Adipocyte (in vitro differentiated cells): ENCODE data around the gene LURAP1L.

Experiments
- DNase-seq: peaks from one replicate; pipeline ENCODE4 v3.0.0-alpha.2; 2015; ENCODE audit warnings: low read depth
- H3K27me3 ChIP-seq: replicated peaks from 2 replicates; pipeline ENCODE4 v1.7.0; 2013; ENCODE audit warnings: mild to moderate bottlenecking, low read length, moderate library complexity; ENCODE audit not compliant: control insufficient read depth, insufficient read depth
- H3K36me3 ChIP-seq: 2 replicates; pipeline ENCODE4 v1.7.0; 2013; ENCODE audit warnings: low read length, mild to moderate bottlenecking, moderate library complexity; ENCODE audit not compliant: control insufficient read depth, insufficient read depth, severe bottlenecking
- H3K4me1 ChIP-seq: 2 replicates; pipeline ENCODE4 v1.7.0; 2013; ENCODE audit warnings: mild to moderate bottlenecking, low read length, moderate library complexity; ENCODE audit not compliant: control insufficient read depth, insufficient read depth
- H3K4me3 ChIP-seq: 2 replicates; pipeline ENCODE4 v1.7.0; 2013; ENCODE audit warnings: mild to moderate bottlenecking, low read length, moderate library complexity
- H3K9ac ChIP-seq: 2 replicates; pipeline ENCODE4 v1.7.0; 2013; ENCODE audit warnings: mild to moderate bottlenecking, low read length, moderate library complexity
- H3K9me3 ChIP-seq: 2 replicates; pipeline ENCODE4 v1.7.0; 2013; ENCODE audit warnings: mild to moderate bottlenecking, low read length, moderate library complexity; ENCODE audit not compliant: control insufficient read depth

Gene LURAP1L

GRCh38 chr9:12796601-12797000 lies 21.8 kb downstream of the LURAP1L start:
- H3K4me1 ChIP-seq = peaks cover 46% of the 10 kb centered on the region
- no peak for DNase-seq
- H3K27me3 ChIP-seq = no peaks in the 10 kb centered on the region
- no peaks in the 10 kb centered on the region for H3K9me3 ChIP-seq
- no peak overlapping the region for H3K4me3 ChIP-seq
- H3K9ac ChIP-seq = no peak overlapping the region
- H3K36me3 ChIP-seq = no peaks in the 10 kb centered on the region

GRCh38 chr9:12797037-12797436 lies 22.2 kb downstream of the LURAP1L start:
- Histone ChIP-seq H3K4me1 (peaks cover 46% of the 10 kb centered on the region), H3K36me3 (no peaks in the 10 kb centered on the region), H3K27me3 (no peaks in the 10 kb centered on the region), H3K9ac (no peak overlapping the region), H3K9me3 (no peaks in the 10 kb centered on the region), H3K4me3 (no peak overlapping the region)
- DNase-seq = no peak

GRCh38 chr9:12798066-12798770 lies 23.4 kb downstream of the LURAP1L start:
- no peak for DNase-seq
- Histone ChIP-seq H3K4me1 (peaks cover 41% of the 10 kb centered on the region), H3K27me3 (no peaks in the 10 kb centered on the region), H3K4me3 (no peak overlapping the region), H3K9me3 (no peaks in the 10 kb centered on the region), H3K9ac (no peak overlapping the region), H3K36me3 (no peaks in the 10 kb centered on the region)

- Histone ChIP-seq H3K9me3 (no peaks in the 10 kb centered on the region), H3K9ac (no peak overlapping the region), H3K27me3 (no peaks in the 10 kb centered on the region), H3K36me3 (no peaks in the 10 kb centered on the region), H3K4me3 (no peak overlapping the region), H3K4me1 (peaks cover 18% of the 10 kb centered on the region)
- no peak for DNase-seq
Observed at GRCh38 chr9:12801187-12801586, 26.4 kb downstream of the LURAP1L start.

- Histone ChIP-seq H3K9me3 (no peaks in the 10 kb centered on the region), H3K36me3 (no peaks in the 10 kb centered on the region)
- DNase-seq = no peak
Observed at GRCh38 chr9:12801663-12802062, 26.8 kb downstream of the LURAP1L start.

GRCh38 chr9:12802093-12802492 lies 27.3 kb downstream of the LURAP1L start:
- H3K4me3 ChIP-seq = no peak overlapping the region
- no peak overlapping the region for H3K9ac ChIP-seq
- no peaks in the 10 kb centered on the region for H3K36me3 ChIP-seq
- no peak for DNase-seq
- H3K27me3 ChIP-seq = no peaks in the 10 kb centered on the region
- H3K9me3 ChIP-seq = no peaks in the 10 kb centered on the region
- peaks cover 9% of the 10 kb centered on the region for H3K4me1 ChIP-seq

More at GRCh38 chr9:12801663-12802062, 26.8 kb downstream of the LURAP1L start:
- Histone ChIP-seq H3K4me1 (peaks cover 14% of the 10 kb centered on the region), H3K4me3 (no peak overlapping the region), H3K27me3 (no peaks in the 10 kb centered on the region), H3K9ac (no peak overlapping the region)

GRCh38 chr9:12808569-12808968 lies 33.7 kb downstream of the LURAP1L start:
- Histone ChIP-seq H3K9ac (no peak overlapping the region), H3K36me3 (peaks cover 16% of the 10 kb centered on the region), H3K9me3 (peaks cover 3% of the 10 kb centered on the region), H3K4me1 (peaks cover 14% of the 10 kb centered on the region), H3K27me3 (no peaks in the 10 kb centered on the region), H3K4me3 (no peak overlapping the region)
- DNase-seq = no peak

- no peak overlapping the region for H3K4me3 ChIP-seq
- DNase-seq = no peak
- peaks cover 23% of the 10 kb centered on the region for H3K4me1 ChIP-seq
- no peak overlapping the region for H3K9ac ChIP-seq
- peaks cover 16% of the 10 kb centered on the region for H3K36me3 ChIP-seq
- no peaks in the 10 kb centered on the region for H3K27me3 ChIP-seq
- H3K9me3 ChIP-seq = peaks cover 3% of the 10 kb centered on the region
Observed at GRCh38 chr9:12809720-12810119, 34.9 kb downstream of the LURAP1L start.

GRCh38 chr9:12811935-12812334 lies 37.1 kb downstream of the LURAP1L start:
- Histone ChIP-seq H3K4me1 (peaks cover 46% of the 10 kb centered on the region), H3K9me3 (peaks cover 3% of the 10 kb centered on the region), H3K27me3 (no peaks in the 10 kb centered on the region), H3K4me3 (no peak overlapping the region), H3K9ac (no peak overlapping the region), H3K36me3 (peaks cover 16% of the 10 kb centered on the region)
- DNase-seq = no peak

- Histone ChIP-seq H3K9me3 (peaks cover 3% of the 10 kb centered on the region), H3K27me3 (no peaks in the 10 kb centered on the region), H3K36me3 (peaks cover 16% of the 10 kb centered on the region), H3K4me3 (no peak overlapping the region), H3K4me1 (peaks cover 53% of the 10 kb centered on the region), H3K9ac (no peak overlapping the region)
- DNase-seq = no peak
Observed at GRCh38 chr9:12812710-12813109, 37.9 kb downstream of the LURAP1L start.

- Histone ChIP-seq H3K9me3 (peaks cover 3% of the 10 kb centered on the region), H3K9ac (peak overlapping the region; percentile 73), H3K27me3 (no peaks in the 10 kb centered on the region), H3K36me3 (peaks cover 14% of the 10 kb centered on the region), H3K4me3 (peak overlapping the region; percentile 70), H3K4me1 (peaks cover 62% of the 10 kb centered on the region)
- no peak for DNase-seq
Observed at GRCh38 chr9:12813533-12813932, 38.7 kb downstream of the LURAP1L start.
